A673 (cell line): ENCODE measurements around the gene PGC. TPM values are rescaled to one million over a fixed set of nuclear protein-coding genes. Genes with fewer than 3 reads are reported as not detected.

Source experiments
- BruUV-seq: library from RNA; stranded (reverse); fragments of 400-500 nt; replicated peaks from 2 replicates; lab custom pipeline; 2021; lab: Mats Ljungman, UMichigan
- CTCF ChIA-PET: fragments of 300-600 bp; sonication (Branson Sonifier 250); formaldehyde crosslinking; loops from one replicate; lab custom pipeline; 2022; ENCODE audit warnings: antibody characterized with exemption; lab: Charles Lee
- POLR2A ChIA-PET: fragments of 300-600 bp; sonication (Branson Sonifier 250); formaldehyde crosslinking; loops from one replicate; lab custom pipeline; 2022; ENCODE audit warnings: antibody characterized with exemption; ENCODE audit not compliant: low non-redundant PET; lab: Charles Lee
- DNase-seq: peaks from one replicate; pipeline ENCODE4 v3.0.0-alpha.2; 2015; ENCODE audit warnings: low spot score
- H3K27ac ChIP-seq: fragments of 200-600 bp; sonication (generic); 2 replicates; pipeline ENCODE4 v1.5.1; 2016; ENCODE audit warnings: mixed run types, low read depth, mild to moderate bottlenecking, mixed read lengths, antibody characterized with exemption, low read length; ENCODE audit not compliant: poor library complexity, severe bottlenecking
- H3K27me3 ChIP-seq: fragments of 200-600 bp; sonication (generic); replicated peaks from 2 replicates; pipeline ENCODE4 v1.6.1; 2017; ENCODE audit warnings: mixed run types, low read depth, mild to moderate bottlenecking, mixed read lengths, antibody characterized with exemption, low read length; ENCODE audit not compliant: insufficient read depth, poor library complexity
- H3K36me3 ChIP-seq: fragments of 200-600 bp; sonication (generic); 2 replicates; pipeline ENCODE4 v1.6.1; 2016; ENCODE audit warnings: mixed run types, mild to moderate bottlenecking, mixed read lengths, antibody characterized with exemption, low read length; ENCODE audit not compliant: insufficient read depth, poor library complexity, severe bottlenecking
- H3K4me1 ChIP-seq: fragments of 200-600 bp; sonication (generic); 2 replicates; pipeline ENCODE4 v1.6.1; 2017; ENCODE audit warnings: mixed run types, mild to moderate bottlenecking, mixed read lengths, antibody characterized with exemption, low read length; ENCODE audit not compliant: insufficient read depth, poor library complexity, severe bottlenecking
- H3K4me3 ChIP-seq: fragments of 200-600 bp; sonication (generic); 2 replicates; pipeline ENCODE4 v1.5.1; 2016; ENCODE audit warnings: low read depth, mixed run types, mild to moderate bottlenecking, mixed read lengths, low read length; ENCODE audit not compliant: poor library complexity, severe bottlenecking
- H3K9me3 ChIP-seq: fragments of 200-600 bp; sonication (generic); 2 replicates; pipeline ENCODE4 v1.6.1; 2016; ENCODE audit warnings: mixed run types, low read depth, mild to moderate bottlenecking, mixed read lengths, antibody characterized with exemption, low read length; ENCODE audit not compliant: poor library complexity, severe bottlenecking
- EZH2 ChIP-seq: fragments of 200-600 bp; sonication (generic); IDR thresholded peaks from 2 replicates; pipeline ENCODE4 v1.6.1; 2017; ENCODE audit warnings: borderline replicate concordance, low read depth, mild to moderate bottlenecking, mixed read lengths, antibody characterized with exemption, low read length; ENCODE audit not compliant: poor library complexity, severe bottlenecking
- intact Hi-C: fragments of 100-400 bp; cut with micrococcal nuclease; formaldehyde crosslinking; loops from one replicate; pipeline ENCODE4 v1.10.0; 2022; ENCODE audit not compliant: unreplicated experiment
- total RNA-seq: library from RNA; stranded (reverse); gene quantifications from 2 replicates; pipeline ENCODE4 v1.2.3, GENCODE V29; 2021
- TF ChIP-seq, protein P1 (sequence below): fragments of 300-800, 200-600 bp; sonication (generic); conservative IDR thresholded peaks from 2 replicates; pipeline ENCODE4 v1.5.1; 2017; ENCODE audit warnings: low read depth, mild to moderate bottlenecking, antibody characterized with exemption, low read length, moderate library complexity, mixed read lengths

The PGC gene
- total RNA-seq, 1 experiment from 2014 or later = not detected

DNA sequence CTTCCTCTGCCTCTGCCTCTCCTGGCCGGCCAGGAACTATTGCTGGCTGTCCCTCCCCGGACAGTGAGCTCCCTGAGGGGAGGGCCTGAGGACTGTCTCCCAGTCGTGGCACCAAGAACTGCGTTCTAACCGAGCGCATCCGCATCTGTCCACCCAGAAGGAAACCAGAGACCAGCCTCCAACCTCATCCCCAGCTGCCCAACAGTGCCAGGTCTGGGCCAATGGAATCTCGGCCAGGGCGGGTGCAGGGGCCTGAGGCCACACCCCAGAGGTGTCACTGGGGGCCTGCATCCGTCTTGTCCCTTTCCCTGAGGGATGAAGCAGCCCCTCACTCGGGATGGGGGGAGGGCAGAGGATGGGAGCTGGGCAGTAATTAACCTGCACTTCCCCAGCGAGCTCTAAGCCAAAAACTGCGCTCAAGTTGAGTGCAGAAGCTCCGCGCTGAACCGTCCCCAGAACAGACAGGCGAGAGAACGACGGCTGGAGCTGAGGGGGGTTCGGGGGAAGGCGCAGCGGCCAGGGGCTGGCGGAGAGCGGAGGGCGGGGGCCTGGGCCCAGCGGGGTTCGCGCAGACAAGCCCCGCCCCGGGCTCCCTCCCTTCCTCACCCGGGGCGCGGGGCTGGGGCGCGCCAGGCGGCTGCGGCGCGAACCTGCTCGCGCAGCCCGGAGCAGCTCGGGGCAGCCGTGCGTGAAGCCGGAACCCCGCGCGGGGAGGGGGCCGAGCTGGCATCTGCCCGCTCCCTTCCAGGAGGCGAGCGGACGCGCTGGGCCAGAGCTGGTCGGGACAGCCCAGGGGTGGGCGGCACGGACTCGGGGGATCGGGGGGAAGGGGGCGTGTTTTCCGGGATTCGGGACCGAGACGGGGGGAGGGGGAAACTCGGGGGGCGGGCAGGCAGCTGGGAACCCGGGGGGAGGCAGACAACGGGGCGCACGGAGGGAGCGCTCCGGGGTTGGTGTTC is 13.2 kb downstream of the PGC start:
- ChIA-PET POLR2A (interaction anchor here (0.5 to 0.6 kb wide), 2 partner anchors 34 to 175 kb away, joined by 3 to 6 read pairs; no protein-coding TSS in a partner anchor), CTCF (interaction anchor here (0.6 to 1.9 kb wide), 9 partner anchors 15 to 1157 kb away, joined by 3 to 8 read pairs (median 4); a partner anchor contains a TSS)
- Histone ChIP-seq H3K27ac (peak overlapping the region; percentile 54), H3K27me3 (no peaks in the 10 kb centered on the region), H3K4me1 (peaks cover 31% of the 10 kb centered on the region), H3K36me3 (no peaks in the 10 kb centered on the region), H3K4me3 (peak overlapping the region; percentile 74), H3K9me3 (no peaks in the 10 kb centered on the region)
- no TSS peak for BruUV-seq
- peak; percentile 80 for DNase-seq
- TF ChIP-seq, protein P1, sequence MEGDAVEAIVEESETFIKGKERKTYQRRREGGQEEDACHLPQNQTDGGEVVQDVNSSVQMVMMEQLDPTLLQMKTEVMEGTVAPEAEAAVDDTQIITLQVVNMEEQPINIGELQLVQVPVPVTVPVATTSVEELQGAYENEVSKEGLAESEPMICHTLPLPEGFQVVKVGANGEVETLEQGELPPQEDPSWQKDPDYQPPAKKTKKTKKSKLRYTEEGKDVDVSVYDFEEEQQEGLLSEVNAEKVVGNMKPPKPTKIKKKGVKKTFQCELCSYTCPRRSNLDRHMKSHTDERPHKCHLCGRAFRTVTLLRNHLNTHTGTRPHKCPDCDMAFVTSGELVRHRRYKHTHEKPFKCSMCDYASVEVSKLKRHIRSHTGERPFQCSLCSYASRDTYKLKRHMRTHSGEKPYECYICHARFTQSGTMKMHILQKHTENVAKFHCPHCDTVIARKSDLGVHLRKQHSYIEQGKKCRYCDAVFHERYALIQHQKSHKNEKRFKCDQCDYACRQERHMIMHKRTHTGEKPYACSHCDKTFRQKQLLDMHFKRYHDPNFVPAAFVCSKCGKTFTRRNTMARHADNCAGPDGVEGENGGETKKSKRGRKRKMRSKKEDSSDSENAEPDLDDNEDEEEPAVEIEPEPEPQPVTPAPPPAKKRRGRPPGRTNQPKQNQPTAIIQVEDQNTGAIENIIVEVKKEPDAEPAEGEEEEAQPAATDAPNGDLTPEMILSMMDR = no peak
- no peak for TF ChIP-seq EZH2
- intact Hi-C loops = no loop called here

DNA sequence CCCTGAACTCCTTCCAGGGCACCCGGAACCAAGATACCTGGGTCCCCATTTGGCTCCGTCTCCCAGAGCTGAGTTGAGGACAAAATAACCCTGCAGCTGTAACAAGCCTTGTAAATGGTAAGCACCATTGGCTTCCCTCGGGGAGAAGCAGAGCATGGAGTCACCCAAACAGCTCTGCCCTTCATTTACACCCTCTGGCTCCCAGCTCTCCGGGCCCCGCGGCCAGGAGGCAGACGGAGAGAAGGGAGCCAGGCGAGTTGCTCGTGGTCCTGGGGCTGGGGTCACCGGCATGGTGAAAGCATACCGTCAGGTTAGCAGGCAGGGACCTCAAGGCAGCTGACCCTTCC is 13.9 kb downstream of the PGC start:
- no peaks in the 10 kb centered on the region for H3K27me3 ChIP-seq
- H3K36me3 ChIP-seq = no peaks in the 10 kb centered on the region
- ChIA-PET POLR2A (no interaction called here), CTCF (interaction anchor here (0.6 to 1.9 kb wide), 2 partner anchors 131 to 385 kb away, joined by 3 to 8 read pairs; no protein-coding TSS in a partner anchor)
- BruUV-seq = no TSS peak
- intact Hi-C loops = no loop called here
- TF ChIP-seq, protein P1 = no peak
- TF ChIP-seq EZH2 = no peak
- H3K9me3 ChIP-seq = no peaks in the 10 kb centered on the region
- peak overlapping the region; percentile 54 for H3K27ac ChIP-seq
- H3K4me3 ChIP-seq = peak overlapping the region; percentile 74
- H3K4me1 ChIP-seq = peaks cover 31% of the 10 kb centered on the region
- no peak for DNase-seq

DNA sequence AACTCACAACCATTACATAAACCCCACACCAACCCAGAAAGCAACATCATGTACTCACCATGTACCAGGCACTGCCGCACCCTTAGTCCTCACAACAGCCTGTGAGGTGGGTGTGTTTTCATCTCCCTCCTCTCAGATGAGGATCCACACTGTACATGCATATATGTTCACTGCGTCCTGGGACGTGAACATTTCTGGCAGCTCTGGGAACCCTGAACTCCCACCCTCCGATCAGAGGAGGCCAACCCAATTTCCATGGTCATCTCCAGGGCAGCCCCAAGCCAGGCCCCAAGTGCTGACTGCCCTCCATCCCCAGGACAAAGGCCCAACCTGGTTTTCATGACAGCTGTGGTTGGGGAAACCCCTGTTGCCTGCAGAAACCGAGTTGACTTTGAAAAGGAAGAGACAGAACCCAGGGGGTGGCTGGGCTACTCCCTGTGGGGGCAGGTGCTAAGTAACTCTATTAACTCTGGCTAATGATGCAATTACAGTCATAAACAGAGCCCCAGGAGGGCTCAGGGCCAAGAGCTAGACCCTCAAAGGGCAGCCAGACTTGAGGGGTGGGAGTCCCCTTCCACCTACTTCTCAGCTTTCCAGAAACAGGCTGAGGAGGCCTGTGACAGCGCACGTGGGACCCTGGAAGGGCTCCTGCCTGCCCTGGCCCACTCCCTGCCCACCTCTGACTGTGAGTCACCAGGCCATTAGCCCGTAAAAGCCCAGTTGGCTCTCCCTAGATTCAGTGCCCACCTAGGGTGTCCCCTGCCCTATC is 14.4 kb downstream of the PGC start:
- H3K27me3 ChIP-seq = no peaks in the 10 kb centered on the region
- intact Hi-C loops = no loop called here
- H3K9me3 ChIP-seq = no peaks in the 10 kb centered on the region
- no peaks in the 10 kb centered on the region for H3K36me3 ChIP-seq
- BruUV-seq = no TSS peak
- ChIA-PET POLR2A (no interaction called here), CTCF (no interaction called here)
- no peak for DNase-seq
- H3K27ac ChIP-seq = peak overlapping the region; percentile 54
- TF ChIP-seq, protein P1 = no peak
- TF ChIP-seq EZH2 = no peak
- H3K4me1 ChIP-seq = peaks cover 31% of the 10 kb centered on the region
- no peak overlapping the region for H3K4me3 ChIP-seq
